Neural cell (in vitro differentiated cells): ENCODE results near the gene DLX1.

Source experiments
- EP300 ChIP-seq: fragments of 450-650 bp; conservative IDR thresholded peaks from 2 replicates; pipeline ENCODE4 v1.6.1; 2014; ENCODE audit warnings: antibody characterized with exemption, mild to moderate bottlenecking, moderate library complexity; ENCODE audit not compliant: poor library complexity, severe bottlenecking
- POLR2AphosphoS5 ChIP-seq: IDR thresholded peaks from 2 replicates; pipeline ENCODE4 v1.6.1; 2012
- TAF1 ChIP-seq: IDR thresholded peaks from 2 replicates; pipeline ENCODE4 v1.6.1; 2012; ENCODE audit warnings: low read depth
- TF ChIP-seq, protein P1 (sequence below): fragments of 450-650 bp; IDR thresholded peaks from 2 replicates; pipeline ENCODE4 v1.5.1; 2014; ENCODE audit warnings: antibody characterized with exemption, mild to moderate bottlenecking, moderate library complexity; ENCODE audit not compliant: poor library complexity, severe bottlenecking

- TF ChIP-seq, protein P1, sequence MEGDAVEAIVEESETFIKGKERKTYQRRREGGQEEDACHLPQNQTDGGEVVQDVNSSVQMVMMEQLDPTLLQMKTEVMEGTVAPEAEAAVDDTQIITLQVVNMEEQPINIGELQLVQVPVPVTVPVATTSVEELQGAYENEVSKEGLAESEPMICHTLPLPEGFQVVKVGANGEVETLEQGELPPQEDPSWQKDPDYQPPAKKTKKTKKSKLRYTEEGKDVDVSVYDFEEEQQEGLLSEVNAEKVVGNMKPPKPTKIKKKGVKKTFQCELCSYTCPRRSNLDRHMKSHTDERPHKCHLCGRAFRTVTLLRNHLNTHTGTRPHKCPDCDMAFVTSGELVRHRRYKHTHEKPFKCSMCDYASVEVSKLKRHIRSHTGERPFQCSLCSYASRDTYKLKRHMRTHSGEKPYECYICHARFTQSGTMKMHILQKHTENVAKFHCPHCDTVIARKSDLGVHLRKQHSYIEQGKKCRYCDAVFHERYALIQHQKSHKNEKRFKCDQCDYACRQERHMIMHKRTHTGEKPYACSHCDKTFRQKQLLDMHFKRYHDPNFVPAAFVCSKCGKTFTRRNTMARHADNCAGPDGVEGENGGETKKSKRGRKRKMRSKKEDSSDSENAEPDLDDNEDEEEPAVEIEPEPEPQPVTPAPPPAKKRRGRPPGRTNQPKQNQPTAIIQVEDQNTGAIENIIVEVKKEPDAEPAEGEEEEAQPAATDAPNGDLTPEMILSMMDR: no peak
- TF ChIP-seq TAF1 (no peak), POLR2AphosphoS5 (no peak), EP300 (no peak)
Measured at GRCh38 chr2:172089633-172090032, 4.3 kb downstream of the DLX1 start.
